Measurements from ENCODE around the gene FDXR. TPM values are rescaled to one million over a fixed set of nuclear protein-coding genes. Genes with fewer than 3 reads are reported as not detected.

The FDXR gene
- total RNA-seq, 1 experiment from 2014 or later = 18.2 TPM

- Histone ChIP-seq H3K27ac (no peak overlapping the region), H3K4me1 (replicated peaks; ENCODE audit: insufficient read depth) (peaks cover 15% of the 10 kb centered on the region), H2AFZ (no peak overlapping the region), H3K9me2 (ENCODE audit: insufficient read depth) (no peaks in the 10 kb centered on the region), H4K20me1 (ENCODE audit: insufficient read depth) (no peaks in the 10 kb centered on the region), H3K9me3 (ENCODE audit: insufficient read depth, low read depth) (no peaks in the 10 kb centered on the region), H3K27me3 (ENCODE audit: insufficient read depth, low read depth) (0 out of 2 replicates have a peak, but pooled peaks cover 16% of the 10 kb centered on the region), H3F3A (ENCODE audit: insufficient read depth, low read depth) (peaks cover 11% of the 10 kb centered on the region; the same call in 1 of the 2 replicates), H3K4me3 (no peak overlapping the region), H3K4me2 (no peak overlapping the region), H3K79me2 (ENCODE audit: low read depth) (no peaks in the 10 kb centered on the region), H3K36me3 (ENCODE audit: low read depth) (no peaks in the 10 kb centered on the region)
- no peak for DNase-seq
- intact Hi-C loops (cut with micrococcal nuclease; ENCODE audit: unreplicated experiment) = no loop called here
- CTCF ChIA-PET = interaction anchor here (0.8 kb wide), 1 partner anchor 29 kb away, joined by 4 read pairs; no protein-coding TSS in a partner anchor
- BruUV-seq (replicated peaks) = no TSS peak
- POLR2A ChIA-PET (ENCODE audit: unreplicated experiment) = no interaction called here
- no peak for TF ChIP-seq CTCF (conservative IDR thresholded peaks at IDR 0.05)
- TF ChIP-seq EZH2 (IDR thresholded peaks at IDR 0.05; ENCODE audit: low read depth) = no peak
Measured at GRCh38 chr17:74903671-74904070, 30.9 kb upstream of the FDXR start.

- Histone ChIP-seq H2AFZ (no peak overlapping the region), H3K9me3 (ENCODE audit: insufficient read depth, low read depth) (no peaks in the 10 kb centered on the region), H3K4me1 (replicated peaks; ENCODE audit: insufficient read depth) (peaks cover 9% of the 10 kb centered on the region), H3K9me2 (ENCODE audit: insufficient read depth) (no peaks in the 10 kb centered on the region), H3K4me2 (no peak overlapping the region), H3K27ac (no peak overlapping the region), H4K20me1 (ENCODE audit: insufficient read depth) (no peaks in the 10 kb centered on the region), H3K36me3 (ENCODE audit: low read depth) (no peaks in the 10 kb centered on the region), H3K4me3 (no peak overlapping the region), H3F3A (ENCODE audit: insufficient read depth, low read depth) (peaks cover 8% of the 10 kb centered on the region; the same call in 1 of the 2 replicates), H3K79me2 (ENCODE audit: low read depth) (no peaks in the 10 kb centered on the region), H3K27me3 (ENCODE audit: insufficient read depth, low read depth) (0 out of 2 replicates have a peak, but pooled peaks cover 16% of the 10 kb centered on the region)
- DNase-seq = no peak
- no peak for TF ChIP-seq CTCF (conservative IDR thresholded peaks at IDR 0.05)
- TF ChIP-seq EZH2 (IDR thresholded peaks at IDR 0.05; ENCODE audit: low read depth) = no peak
- ChIA-PET POLR2A (ENCODE audit: unreplicated experiment) (interaction anchor here (0.6 kb wide), 1 partner anchor 74 kb away, joined by 5 read pairs; no protein-coding TSS in a partner anchor), CTCF (interaction anchor here (0.8 kb wide), 1 partner anchor 29 kb away, joined by 4 read pairs; no protein-coding TSS in a partner anchor)
- intact Hi-C loops (cut with micrococcal nuclease; ENCODE audit: unreplicated experiment) = no loop called here
- BruUV-seq (replicated peaks) = no TSS peak
Measured at GRCh38 chr17:74903034-74903433, 30.2 kb upstream of the FDXR start.

GRCh38 chr17:74901353-74902135, 28.8 kb upstream of the FDXR start:
- Histone ChIP-seq H2AFZ (no peak overlapping the region), H3K4me1 (replicated peaks; ENCODE audit: insufficient read depth) (no peaks in the 10 kb centered on the region), H3F3A (ENCODE audit: insufficient read depth, low read depth) (no peaks in the 10 kb centered on the region), H3K27ac (no peak overlapping the region), H3K9me2 (ENCODE audit: insufficient read depth) (no peaks in the 10 kb centered on the region), H3K27me3 (ENCODE audit: insufficient read depth, low read depth) (peaks cover 20% of the 10 kb centered on the region), H3K36me3 (ENCODE audit: low read depth) (no peaks in the 10 kb centered on the region), H4K20me1 (ENCODE audit: insufficient read depth) (no peaks in the 10 kb centered on the region), H3K79me2 (ENCODE audit: low read depth) (no peaks in the 10 kb centered on the region), H3K4me3 (no peak overlapping the region), H3K9me3 (ENCODE audit: insufficient read depth, low read depth) (no peaks in the 10 kb centered on the region), H3K4me2 (no peak overlapping the region)
- ChIA-PET POLR2A (ENCODE audit: unreplicated experiment) (no interaction called here), CTCF (no interaction called here)
- no TSS peak for BruUV-seq (replicated peaks)
- intact Hi-C loops (cut with micrococcal nuclease; ENCODE audit: unreplicated experiment) = no loop called here
- DNase-seq = no peak
- TF ChIP-seq CTCF (conservative IDR thresholded peaks at IDR 0.05) = no peak
- no peak for TF ChIP-seq EZH2 (IDR thresholded peaks at IDR 0.05; ENCODE audit: low read depth)

Measured in PC-9 (cell line).